Nucleus accumbens (tissue), 56 donors: ENCODE results near the gene JDP2.
"Not testable (repeated sequence)": the region's sequence is repeated elsewhere in the genome, so short reads cannot be mapped to it uniquely, and the experiment has no call there.

Source experiments
- DNase-seq, 56 donors: peaks; one replicate each; lab custom pipeline; 2025; lab: John Stamatoyannopoulos, UW

JDP2 gene

DNA sequence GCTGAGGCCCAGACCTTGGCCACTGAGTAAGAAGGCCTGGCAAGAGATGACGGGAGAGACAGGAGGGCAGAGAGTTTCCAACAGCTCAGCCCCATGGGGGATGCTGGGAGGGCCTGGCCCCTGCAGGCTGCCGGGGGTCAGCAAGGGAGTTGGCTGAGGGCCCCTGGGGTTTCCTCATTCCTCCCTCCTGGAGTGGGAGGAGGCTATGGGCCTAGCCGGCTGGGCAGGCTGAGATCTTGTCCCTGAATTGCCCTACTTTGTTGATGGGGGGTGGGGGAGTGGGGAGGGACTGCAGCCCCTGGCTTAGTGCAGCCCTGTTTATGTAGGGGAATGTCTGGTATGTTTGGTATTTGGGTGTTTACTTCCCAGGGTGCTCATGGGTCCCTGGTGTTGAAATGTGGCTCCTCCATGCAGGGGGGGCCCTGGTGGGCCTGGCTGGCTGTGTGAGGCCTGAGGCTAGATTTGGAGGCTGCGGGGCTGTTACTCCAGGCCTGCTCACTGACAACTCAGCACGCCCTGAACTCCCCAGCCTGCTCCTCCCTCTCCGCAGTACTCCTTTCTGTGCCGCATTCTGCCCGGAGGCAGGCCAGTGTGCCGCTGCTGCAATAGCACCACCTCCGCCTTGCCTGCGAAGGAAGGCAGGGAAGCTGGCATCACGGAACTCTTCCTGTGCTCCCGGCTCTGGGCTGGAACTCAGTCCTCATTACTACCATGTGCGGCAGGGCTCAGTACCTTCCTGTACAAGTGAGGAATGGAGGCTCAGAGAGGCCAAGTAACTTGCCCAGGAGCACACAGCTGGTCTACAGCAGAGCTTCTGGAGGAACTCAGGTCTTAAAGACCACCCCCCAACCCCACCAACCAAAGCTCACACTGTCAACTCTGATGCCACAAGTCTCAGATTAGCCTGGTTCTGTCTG is 25.3 kb downstream of the JDP2 start:
- peak in 5 of 56 donors; percentile 11 to 39 (median 24) for DNase-seq

- DNase-seq, result no peak
Observed at GRCh38 chr14:75453817-75454434, 26.1 kb downstream of the JDP2 start.

DNA sequence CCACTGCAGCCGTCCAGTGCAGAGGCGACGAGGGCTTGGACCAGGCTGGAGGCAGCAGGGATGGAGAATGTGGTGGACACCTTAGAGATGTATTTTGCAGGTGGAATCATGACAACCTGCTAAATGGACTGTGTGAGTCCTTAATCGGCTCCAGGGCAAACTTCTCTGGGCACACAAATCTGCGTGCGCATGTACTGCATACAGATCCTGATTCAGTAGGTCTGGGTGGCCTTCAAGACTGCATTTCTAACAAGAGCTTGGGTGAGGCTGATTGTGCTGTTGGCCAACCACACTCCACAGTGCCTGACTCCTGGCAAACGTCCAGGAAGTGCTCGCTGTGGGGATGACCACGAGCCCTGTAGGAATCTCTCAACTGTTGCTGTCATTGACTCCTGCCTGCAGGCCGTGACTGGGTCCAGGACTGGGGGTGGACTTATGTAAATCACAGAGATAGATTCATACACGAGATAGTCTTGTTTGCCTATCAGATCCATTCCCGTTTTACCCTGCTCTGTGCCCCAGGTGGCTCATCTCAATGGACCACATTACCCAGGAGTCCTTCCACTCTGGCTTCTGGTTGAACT is 27.2 kb downstream of the JDP2 start:
- DNase-seq, result peak in 6 of 56 donors; percentile 16 to 67 (median 23)

DNA sequence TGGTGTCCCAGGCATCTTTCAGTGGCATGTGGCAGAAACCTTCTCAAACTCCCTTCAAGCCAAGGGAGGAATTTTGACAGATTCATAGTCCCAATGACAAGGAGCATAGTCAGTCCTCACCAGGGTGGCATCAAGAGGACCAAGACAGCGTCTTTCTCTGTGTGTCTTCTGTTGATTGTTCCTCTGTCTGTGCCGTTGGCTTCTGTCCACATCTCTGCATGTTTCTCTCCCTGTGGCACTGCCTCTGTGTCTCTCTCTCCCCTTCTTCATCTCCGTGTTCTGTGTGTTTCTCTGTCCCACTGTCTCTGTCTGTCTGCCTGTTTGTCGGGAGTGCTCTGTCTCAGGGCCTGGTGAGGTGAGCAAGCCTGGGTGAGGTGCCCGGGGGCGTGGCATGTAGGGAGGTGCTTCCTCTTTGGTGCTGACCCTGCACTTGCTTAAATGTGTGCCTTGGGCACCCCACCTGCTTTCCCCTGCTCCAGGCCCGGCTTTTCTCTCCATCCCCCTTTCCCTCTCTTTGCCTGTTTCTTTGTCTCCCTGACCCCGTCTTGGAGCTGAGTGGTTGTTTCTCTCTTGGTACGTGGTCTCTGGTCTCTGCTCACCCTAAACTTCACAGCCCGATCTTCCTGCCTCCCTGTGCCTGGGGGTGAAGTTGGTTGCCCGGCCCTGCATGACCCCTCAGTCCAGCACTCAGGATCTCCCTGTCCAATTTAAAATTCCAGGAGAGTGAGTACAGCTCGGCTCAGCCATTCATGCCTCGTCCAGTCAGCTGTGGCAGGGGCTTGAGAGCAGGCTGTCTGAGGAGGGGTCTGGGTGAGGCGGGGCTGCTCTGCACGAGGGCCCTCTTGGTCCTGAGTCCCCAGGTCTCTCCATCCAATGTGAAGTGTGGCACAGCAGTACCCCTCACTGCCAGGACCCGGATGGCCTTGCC is 28.5 kb downstream of the JDP2 start:
- peak in 3 of 56 donors; percentile 7 to 19 (median 13) for DNase-seq

- DNase-seq, result no peak
Observed at GRCh38 chr14:75456997-75457335, 29.1 kb downstream of the JDP2 start.

DNA sequence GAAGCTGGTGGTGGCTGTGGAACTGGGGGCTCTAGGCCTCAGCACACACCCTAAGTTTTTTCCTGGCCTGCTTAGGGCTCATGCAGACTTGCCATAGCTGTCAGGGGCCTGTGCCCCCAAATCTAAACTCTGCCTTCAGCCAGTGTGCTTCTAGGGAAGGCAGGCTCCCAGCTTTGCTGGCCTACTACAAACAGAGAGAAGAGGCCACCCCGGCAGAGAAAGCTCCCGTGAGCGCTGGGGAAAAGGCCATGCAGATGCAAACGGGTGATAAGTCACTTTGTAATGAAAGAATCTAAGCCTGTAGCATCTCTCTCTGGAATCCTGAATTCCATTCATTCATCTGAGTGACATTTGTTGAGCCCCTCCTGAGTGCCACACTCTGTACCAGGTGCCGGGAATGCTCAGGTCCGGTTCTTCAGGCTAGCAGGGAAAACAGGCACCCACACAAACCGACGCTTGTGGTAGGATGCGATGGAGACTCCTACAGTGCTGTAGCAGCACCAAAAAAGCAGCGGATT is 29.9 kb downstream of the JDP2 start:
- no peak for DNase-seq

GRCh38 chr14:75458305-75458704 is 30.5 kb downstream of the JDP2 start:
- no peak for DNase-seq

- DNase-seq, result peak in 29 of 56 donors; percentile 10 to 63 (median 31)
Observed at GRCh38 chr14:75459099-75459741, 31.4 kb downstream of the JDP2 start.

GRCh38 chr14:75459791-75460190 is 32.0 kb downstream of the JDP2 start:
- DNase-seq, result no peak

DNA sequence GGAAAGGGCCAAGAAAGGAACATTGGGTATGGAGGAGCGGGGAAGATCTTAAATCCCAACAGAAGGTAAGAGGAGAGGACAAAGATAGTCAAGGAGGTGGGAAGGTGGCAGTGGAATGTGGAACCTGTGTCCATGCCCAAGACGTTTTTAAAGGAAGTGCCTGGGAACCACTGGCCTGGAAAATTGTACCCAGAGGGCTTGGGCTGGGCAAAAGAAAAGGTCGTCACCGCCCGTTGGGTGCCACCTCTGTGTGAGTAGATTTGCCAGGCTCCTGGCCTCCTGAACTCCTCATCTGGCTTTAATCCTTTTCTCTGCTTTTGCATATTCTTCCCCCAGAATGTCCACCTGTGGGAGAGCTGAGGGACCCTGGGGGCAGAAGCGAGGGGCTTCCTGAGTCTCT is 32.6 kb downstream of the JDP2 start:
- DNase-seq, result no peak

GRCh38 chr14:75461303-75461702 is 33.5 kb downstream of the JDP2 start:
- DNase-seq, result no peak

DNA sequence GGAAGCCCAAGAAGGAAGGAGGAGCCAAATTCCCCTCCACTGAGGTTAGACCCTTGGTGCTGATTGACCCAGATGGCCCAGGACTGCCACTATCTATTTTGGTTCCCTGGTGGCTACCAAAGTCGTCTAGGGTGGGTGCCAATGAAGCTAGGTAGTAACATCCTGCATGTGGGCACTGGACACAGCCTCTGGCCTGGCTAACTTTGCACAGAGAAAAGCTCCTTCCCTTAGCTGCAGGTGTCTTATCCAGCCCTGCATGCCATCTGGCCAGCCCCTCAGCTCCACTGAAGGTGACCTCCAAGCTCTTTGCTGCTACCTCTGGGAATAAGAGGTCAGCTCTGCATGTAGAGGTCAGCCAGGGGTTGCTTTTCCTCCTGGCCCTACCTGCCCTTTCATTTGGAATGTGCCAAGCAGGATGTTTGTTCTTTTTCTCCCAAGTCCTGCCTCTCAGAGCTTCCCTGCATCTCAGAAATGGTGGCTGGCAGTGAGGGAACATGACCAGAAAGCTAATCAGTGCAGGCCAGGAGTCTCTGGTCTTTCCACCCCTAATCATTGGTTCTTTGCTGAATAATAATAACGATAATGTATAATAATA is 34.0 kb downstream of the JDP2 start:
- DNase-seq, result no peak

- no peak for DNase-seq
Observed at GRCh38 chr14:75464626-75465025, 36.8 kb downstream of the JDP2 start.

GRCh38 chr14:75467763-75468162 is 39.9 kb downstream of the JDP2 start:
- no peak for DNase-seq

DNA sequence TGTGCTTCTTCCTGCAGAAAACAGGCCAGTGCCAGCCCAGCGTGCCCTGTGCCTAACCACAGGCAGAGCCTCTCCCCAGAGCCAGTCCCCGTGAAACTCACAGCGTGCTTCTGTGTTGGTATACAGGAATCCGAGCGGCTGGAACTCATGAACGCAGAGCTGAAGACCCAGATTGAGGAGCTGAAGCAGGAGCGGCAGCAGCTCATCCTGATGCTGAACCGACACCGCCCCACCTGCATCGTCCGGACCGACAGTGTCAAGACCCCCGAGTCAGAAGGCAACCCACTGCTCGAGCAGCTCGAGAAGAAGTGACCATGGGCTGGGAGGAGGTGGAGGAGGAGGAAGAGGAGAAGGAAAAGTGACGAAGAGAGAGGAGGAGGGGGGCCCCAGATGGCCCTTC is 41.3 kb downstream of the JDP2 start:
- no peak for DNase-seq

DNA sequence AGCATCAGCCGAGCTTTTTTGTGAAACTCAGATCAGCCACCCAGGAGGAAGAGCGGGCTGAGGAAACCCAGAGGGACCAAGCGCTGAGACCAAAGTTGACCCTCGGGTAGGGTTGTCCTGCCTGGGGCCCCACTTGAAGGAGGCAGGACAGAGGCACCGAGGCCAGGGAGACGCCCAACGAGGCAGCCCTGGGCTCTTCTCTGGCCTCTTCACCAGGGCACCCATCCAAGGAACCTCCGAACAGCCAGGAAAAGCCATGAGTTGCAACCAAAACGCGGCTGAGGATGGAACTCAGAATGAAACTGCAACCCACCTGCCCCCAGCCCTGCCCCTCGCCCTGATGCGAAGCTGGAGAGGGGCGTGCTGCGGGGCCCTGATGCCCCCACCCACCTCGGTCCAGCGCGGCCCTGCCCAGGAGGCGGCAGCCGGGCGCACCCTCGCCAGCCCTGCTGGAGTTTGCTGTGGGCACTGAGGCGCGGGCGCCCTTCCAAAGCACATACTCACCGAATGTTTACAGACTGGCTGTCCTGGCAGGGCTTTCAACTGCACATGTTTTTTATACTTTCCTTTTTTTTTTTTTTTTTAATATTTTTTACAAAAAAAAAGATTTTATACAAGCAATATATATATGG is 41.9 kb downstream of the JDP2 start:
- peak in 5 of 56 donors; percentile 19 to 42 (median 28) for DNase-seq

- no peak for DNase-seq
Observed at GRCh38 chr14:75470238-75470797, 42.5 kb downstream of the JDP2 start.

DNA sequence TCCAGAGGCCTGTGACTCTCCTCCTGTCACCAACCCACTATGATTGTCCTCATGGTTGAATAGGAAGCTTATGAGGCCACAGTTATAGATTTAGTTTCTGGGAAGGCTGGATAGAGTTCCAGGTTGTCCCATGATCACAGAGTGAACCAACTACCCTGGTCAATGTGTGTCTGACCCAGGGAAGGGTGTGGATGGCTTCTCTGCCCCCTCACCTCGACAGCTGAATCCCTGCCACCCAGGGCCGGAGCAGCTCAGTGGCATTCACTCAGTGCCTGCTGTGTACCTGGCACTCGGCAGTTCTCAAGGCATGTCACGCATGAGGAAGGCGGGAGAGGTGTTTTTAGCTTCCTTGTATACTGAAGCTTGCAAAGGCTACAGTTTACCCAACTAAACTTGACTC is 43.2 kb downstream of the JDP2 start:
- DNase-seq, result no peak

GRCh38 chr14:75474127-75474526 is 46.3 kb downstream of the JDP2 start:
- not testable (repeated sequence) for DNase-seq
